Endothelial cell of hepatic sinusoid (primary cell): ENCODE measurements around the gene PPP6C.
"Not testable (repeated sequence)": the region's sequence is repeated elsewhere in the genome, so short reads cannot be mapped to it uniquely, and the experiment has no call there.

ENCODE experiments used
- in situ Hi-C: cut with HindIII; loops from 2 replicates; pipeline ENCODE4 v1.10.0; 2017; ENCODE audit warnings: low sequenced_read_pairs

PPP6C gene

GRCh38 chr9:125142560-125143376 lies 46.8 kb downstream of the PPP6C start:
- in situ Hi-C loops, result no loop called here

- in situ Hi-C loops, result no loop called here
Measured at GRCh38 chr9:125141751-125142150, 47.9 kb downstream of the PPP6C start.

- in situ Hi-C loops, result no loop called here
Measured at GRCh38 chr9:125141251-125141650, 48.4 kb downstream of the PPP6C start.

GRCh38 chr9:125140576-125140975 lies 49.0 kb downstream of the PPP6C start:
- in situ Hi-C loops, result no loop called here

- in situ Hi-C loops, result no loop called here
Measured at GRCh38 chr9:125137200-125137599, 52.4 kb downstream of the PPP6C start.

- in situ Hi-C loops, result no loop called here
Measured at GRCh38 chr9:125134976-125135375, 54.6 kb downstream of the PPP6C start.

- in situ Hi-C loops, result no loop called here
Measured at GRCh38 chr9:125133403-125134329, 55.9 kb downstream of the PPP6C start.

GRCh38 chr9:125131778-125132177 lies 57.8 kb downstream of the PPP6C start:
- in situ Hi-C loops, result no loop called here

- in situ Hi-C loops, result no loop called here
Measured at GRCh38 chr9:125126019-125126746, 63.4 kb downstream of the PPP6C start.

- in situ Hi-C loops, result no loop called here
Measured at GRCh38 chr9:125125523-125125922, 64.1 kb downstream of the PPP6C start.

GRCh38 chr9:125121146-125121545 lies 68.5 kb downstream of the PPP6C start:
- in situ Hi-C loops, result no loop called here

GRCh38 chr9:125119643-125120286 lies 69.8 kb downstream of the PPP6C start:
- in situ Hi-C loops, result no loop called here

- in situ Hi-C loops, result not testable (repeated sequence)
Measured at GRCh38 chr9:125118696-125119095, 70.9 kb downstream of the PPP6C start.

GRCh38 chr9:125114503-125114902 lies 75.1 kb downstream of the PPP6C start:
- in situ Hi-C loops, result not testable (repeated sequence)

- in situ Hi-C loops, result no loop called here
Measured at GRCh38 chr9:125110464-125110863, 79.1 kb downstream of the PPP6C start.

GRCh38 chr9:125108541-125108940 lies 81.1 kb downstream of the PPP6C start:
- in situ Hi-C loops, result not testable (repeated sequence)

- in situ Hi-C loops, result no loop called here
Measured at GRCh38 chr9:125106285-125106893, 83.2 kb downstream of the PPP6C start.

- in situ Hi-C loops, result no loop called here
Measured at GRCh38 chr9:125103770-125104460, 85.7 kb downstream of the PPP6C start.

- in situ Hi-C loops, result no loop called here
Measured at GRCh38 chr9:125103021-125103420, 86.6 kb downstream of the PPP6C start.

- in situ Hi-C loops, result no loop called here
Measured at GRCh38 chr9:125100822-125101221, 88.8 kb downstream of the PPP6C start.
